Type B pancreatic cell (in vitro differentiated cells): ENCODE results near the gene ALG8. TPM values are rescaled to one million over a fixed set of nuclear protein-coding genes. Genes with fewer than 3 reads are reported as not detected.

ENCODE experiments used
- DNase-seq: peaks from one replicate; pipeline ENCODE4 v3.0.0; 2021; ENCODE audit warnings: mixed read lengths; ENCODE audit not compliant: unreplicated experiment; ENCODE audit errors: extremely low spot score
- H3K27ac Mint-ChIP-seq: 2 replicates; pipeline ENCODE4 v1.8.0; 2021; ENCODE audit warnings: mild to moderate bottlenecking, mixed read lengths
- H3K27me3 Mint-ChIP-seq: 2 replicates; pipeline ENCODE4 v1.8.0; 2021; ENCODE audit warnings: mixed read lengths
- H3K36me3 Mint-ChIP-seq: 2 replicates; pipeline ENCODE4 v1.8.0; 2021; ENCODE audit warnings: mixed read lengths
- H3K4me1 Mint-ChIP-seq: one replicate; pipeline ENCODE4 v1.8.0; 2021; ENCODE audit warnings: mixed read lengths; ENCODE audit not compliant: unreplicated experiment
- H3K4me3 Mint-ChIP-seq: 2 replicates; pipeline ENCODE4 v1.8.0; 2021; ENCODE audit warnings: mild to moderate bottlenecking, mixed read lengths
- H3K9me3 Mint-ChIP-seq: 2 replicates; pipeline ENCODE4 v1.8.0; 2021; ENCODE audit warnings: mixed read lengths
- total RNA-seq: library from RNA; stranded (reverse); gene quantifications from 2 replicates; pipeline ENCODE4 v1.2.1, GENCODE V29; 2021; ENCODE audit warnings: low replicate concordance
- TF ChIP-seq, protein P1 (sequence below): fragments of 200-600 bp; sonication (generic); conservative IDR thresholded peaks from 2 replicates; pipeline ENCODE4 v1.5.0; 2021; ENCODE audit warnings: antibody characterized with exemption, mild to moderate bottlenecking

Gene ALG8
- total RNA-seq, 1 donor from 2014 or later = 71.8 TPM

DNA sequence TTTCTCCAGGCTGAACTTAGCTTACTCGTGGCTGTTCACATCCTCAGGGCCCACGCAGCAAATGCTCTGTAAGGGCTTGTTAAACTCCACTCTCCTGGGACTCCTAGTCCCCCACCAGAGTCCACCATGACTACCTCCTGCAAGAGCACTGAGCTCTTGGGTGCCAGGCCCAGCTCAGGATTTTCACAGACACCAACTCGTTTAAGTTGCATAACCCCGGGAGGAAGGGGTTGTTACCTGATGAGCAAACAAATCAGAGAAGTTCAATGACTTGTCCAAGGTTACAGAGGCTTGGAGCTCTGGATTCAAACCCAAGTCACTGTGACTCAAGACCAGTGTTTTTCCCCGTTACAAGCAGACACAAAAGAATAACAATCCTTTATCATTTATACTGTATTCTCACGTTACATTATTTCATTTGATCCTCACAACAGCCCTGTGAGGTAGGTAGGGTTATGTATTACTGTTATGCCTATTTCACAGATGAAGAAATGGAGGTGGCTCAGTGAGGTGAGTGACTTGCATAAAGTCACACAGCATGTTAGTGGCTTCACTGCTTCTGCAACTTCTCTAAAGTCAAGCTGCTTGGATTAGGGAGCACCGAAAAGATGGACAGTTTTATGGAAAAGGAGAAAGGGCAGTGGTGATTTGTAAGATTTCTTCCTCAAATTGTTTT, 31.6 kb upstream of the ALG8 start:
- Mint-ChIP-seq H3K4me1 (peaks cover 12% of the 10 kb centered on the region), H3K27ac (no peak overlapping the region), H3K27me3 (no peaks in the 10 kb centered on the region), H3K9me3 (no peaks in the 10 kb centered on the region), H3K36me3 (peaks cover 13% of the 10 kb centered on the region), H3K4me3 (no peak overlapping the region)
- no peak for DNase-seq
- TF ChIP-seq, protein P1, sequence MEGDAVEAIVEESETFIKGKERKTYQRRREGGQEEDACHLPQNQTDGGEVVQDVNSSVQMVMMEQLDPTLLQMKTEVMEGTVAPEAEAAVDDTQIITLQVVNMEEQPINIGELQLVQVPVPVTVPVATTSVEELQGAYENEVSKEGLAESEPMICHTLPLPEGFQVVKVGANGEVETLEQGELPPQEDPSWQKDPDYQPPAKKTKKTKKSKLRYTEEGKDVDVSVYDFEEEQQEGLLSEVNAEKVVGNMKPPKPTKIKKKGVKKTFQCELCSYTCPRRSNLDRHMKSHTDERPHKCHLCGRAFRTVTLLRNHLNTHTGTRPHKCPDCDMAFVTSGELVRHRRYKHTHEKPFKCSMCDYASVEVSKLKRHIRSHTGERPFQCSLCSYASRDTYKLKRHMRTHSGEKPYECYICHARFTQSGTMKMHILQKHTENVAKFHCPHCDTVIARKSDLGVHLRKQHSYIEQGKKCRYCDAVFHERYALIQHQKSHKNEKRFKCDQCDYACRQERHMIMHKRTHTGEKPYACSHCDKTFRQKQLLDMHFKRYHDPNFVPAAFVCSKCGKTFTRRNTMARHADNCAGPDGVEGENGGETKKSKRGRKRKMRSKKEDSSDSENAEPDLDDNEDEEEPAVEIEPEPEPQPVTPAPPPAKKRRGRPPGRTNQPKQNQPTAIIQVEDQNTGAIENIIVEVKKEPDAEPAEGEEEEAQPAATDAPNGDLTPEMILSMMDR = no peak

DNA sequence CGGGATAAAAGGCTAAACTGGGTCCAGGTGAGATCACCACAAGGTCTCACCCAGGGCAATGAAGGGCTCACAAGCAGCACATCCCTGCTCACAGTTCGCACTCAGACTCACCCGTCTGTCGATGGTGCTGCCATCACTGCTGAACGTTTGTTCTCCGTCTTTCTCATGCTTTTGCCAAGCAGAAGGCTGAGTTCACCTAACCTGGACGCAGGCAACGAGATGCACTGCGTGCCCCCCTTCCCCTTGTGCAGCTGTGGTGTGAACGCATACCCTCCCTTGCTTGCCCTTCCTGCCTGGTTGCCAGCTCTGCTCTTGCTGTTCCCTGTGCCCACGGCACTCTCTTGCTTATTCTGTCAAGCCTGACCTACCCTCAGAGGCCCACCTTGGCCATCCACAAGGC, 31.0 kb upstream of the ALG8 start:
- Mint-ChIP-seq H3K9me3 (no peaks in the 10 kb centered on the region), H3K4me1 (peaks cover 12% of the 10 kb centered on the region), H3K27ac (no peak overlapping the region), H3K4me3 (no peak overlapping the region), H3K36me3 (peaks cover 13% of the 10 kb centered on the region), H3K27me3 (no peaks in the 10 kb centered on the region)
- no peak for DNase-seq
- TF ChIP-seq, protein P1 = no peak

DNA sequence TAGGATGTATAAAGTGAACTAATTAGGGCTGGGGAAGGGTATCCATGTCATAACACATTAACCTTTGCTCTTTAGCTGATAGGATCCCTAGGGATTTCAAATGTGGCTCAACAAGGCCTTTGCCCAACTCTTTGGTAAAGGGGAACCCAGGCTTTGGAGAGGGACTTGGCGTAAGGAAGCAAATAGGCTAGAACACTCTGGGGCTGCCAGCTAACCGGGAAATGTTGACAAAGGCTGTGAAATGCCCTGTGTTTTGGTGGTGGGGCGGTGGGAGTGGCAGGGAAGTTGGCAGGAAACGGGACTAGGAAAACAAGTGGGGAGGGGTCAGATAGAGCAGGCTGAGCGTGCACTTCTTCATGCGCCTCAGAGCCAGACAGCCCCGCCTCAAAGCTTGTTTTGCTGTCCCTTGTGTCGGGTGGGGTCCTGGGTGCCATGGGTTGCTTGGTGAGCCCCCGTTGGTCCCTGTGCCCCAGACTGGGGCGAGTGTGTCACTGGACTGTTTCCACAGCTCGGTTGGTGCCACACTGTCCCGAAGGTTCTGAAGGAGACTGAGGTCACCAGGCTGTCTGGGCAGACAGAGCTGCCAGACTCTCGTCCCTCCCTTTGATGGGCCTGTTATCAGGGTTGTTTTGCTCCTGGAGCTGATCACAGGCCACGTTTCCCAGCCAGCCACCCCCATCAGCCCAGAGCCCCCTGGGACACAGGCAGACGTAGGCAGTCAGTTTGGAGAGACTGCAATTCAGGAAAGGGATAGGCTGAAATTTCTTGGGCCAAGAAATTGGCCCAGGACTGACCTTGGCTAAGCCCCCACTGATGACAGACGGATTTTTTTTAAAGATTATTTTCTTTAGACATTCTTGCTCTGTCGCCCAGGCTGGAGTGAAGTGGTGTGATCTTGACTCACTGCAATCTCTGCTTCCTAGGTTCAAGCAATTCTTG, 29.4 kb upstream of the ALG8 start:
- peaks cover 3% of the 10 kb centered on the region for H3K36me3 Mint-ChIP-seq
- DNase-seq = no peak
- H3K9me3 Mint-ChIP-seq = no peaks in the 10 kb centered on the region
- peak overlapping the region; percentile 19 for H3K27ac Mint-ChIP-seq
- TF ChIP-seq, protein P1 = no peak
- no peak overlapping the region for H3K4me3 Mint-ChIP-seq
- peaks cover 12% of the 10 kb centered on the region for H3K4me1 Mint-ChIP-seq
- H3K27me3 Mint-ChIP-seq = no peaks in the 10 kb centered on the region

DNA sequence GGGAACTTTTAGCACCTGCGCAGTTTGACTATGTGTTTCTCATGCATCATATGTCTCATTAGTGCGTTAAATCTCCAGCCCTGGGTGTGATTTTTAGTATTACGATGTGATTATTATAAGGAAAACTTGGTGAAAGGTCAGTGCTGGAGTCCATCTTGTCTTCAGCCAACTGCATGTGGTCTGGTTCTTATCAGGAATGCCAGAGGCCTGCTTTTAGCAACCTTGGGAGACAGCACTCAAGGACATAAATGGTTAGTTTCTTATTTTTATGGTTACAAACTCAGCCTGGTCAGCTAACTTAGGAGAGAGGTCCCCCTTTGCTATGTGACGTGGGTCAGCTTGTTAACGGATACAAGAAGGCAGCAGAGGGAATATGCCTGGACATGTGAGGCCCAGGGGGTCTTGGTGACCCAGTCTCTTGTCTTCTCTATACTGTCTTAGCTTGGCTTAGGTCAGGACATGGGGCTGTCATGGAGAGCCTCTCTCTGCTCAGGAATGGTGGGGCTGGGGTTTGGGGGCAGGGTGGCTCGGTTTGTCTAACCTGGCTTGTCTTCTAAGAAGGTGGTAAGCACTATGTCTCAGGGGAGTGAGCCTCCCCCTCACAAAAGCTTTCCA, 27.5 kb upstream of the ALG8 start:
- Mint-ChIP-seq H3K9me3 (no peaks in the 10 kb centered on the region), H3K36me3 (no peaks in the 10 kb centered on the region), H3K27me3 (no peaks in the 10 kb centered on the region), H3K4me3 (no peak overlapping the region), H3K27ac (no peak overlapping the region), H3K4me1 (peaks cover 12% of the 10 kb centered on the region)
- no peak for DNase-seq
- TF ChIP-seq, protein P1 = no peak

DNA sequence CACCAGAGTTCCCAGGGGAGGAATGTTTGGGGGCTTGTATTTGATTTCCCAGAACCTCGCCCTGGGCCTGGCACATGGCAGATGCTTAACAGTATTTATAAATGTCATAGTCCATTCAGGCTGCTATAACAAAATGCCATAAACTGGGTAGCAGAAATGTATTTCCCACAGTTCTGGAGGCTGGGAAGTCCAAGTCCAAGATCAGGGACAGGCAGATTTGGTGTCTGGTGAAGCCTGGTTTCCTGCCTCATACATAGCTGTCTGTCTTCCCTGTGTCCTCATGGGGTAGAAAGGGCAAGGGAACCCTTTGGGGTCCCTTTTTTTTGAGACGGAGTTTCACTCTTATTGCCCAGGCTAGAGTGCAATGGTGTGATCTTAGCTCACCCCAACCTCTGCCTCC, 25.0 kb upstream of the ALG8 start:
- no peaks in the 10 kb centered on the region for H3K9me3 Mint-ChIP-seq

More for the DNA sequence above, 25.0 kb upstream of the ALG8 start:
- no peak for DNase-seq
- H3K4me1 Mint-ChIP-seq = peaks cover 15% of the 10 kb centered on the region
- H3K27ac Mint-ChIP-seq = no peak overlapping the region
- no peak overlapping the region for H3K4me3 Mint-ChIP-seq
- H3K27me3 Mint-ChIP-seq = no peaks in the 10 kb centered on the region
- H3K36me3 Mint-ChIP-seq = no peaks in the 10 kb centered on the region
- TF ChIP-seq, protein P1 = no peak
